Panc1 (cell line): Measurements from ENCODE around the gene CSNK1G1. TPM values are rescaled to one million over a fixed set of nuclear protein-coding genes. Genes with fewer than 3 reads are reported as not detected.

Experiments
- ATAC-seq: fragments of 200-7000 bp; cut with Tn5 transposase; 2 replicates; pipeline ENCODE4 v1.9.1; 2020; ENCODE audit warnings: mild to moderate bottlenecking, moderate library complexity
- BruUV-seq: library from RNA; stranded (reverse); fragments of 400-500 nt; replicated peaks from 2 replicates; lab custom pipeline; 2021; lab: Mats Ljungman, UMichigan
- CTCF ChIA-PET: fragments of 300-600 bp; sonication (Branson Sonifier 250); formaldehyde crosslinking; loops from one replicate; lab custom pipeline; 2022; ENCODE audit warnings: antibody characterized with exemption; lab: Charles Lee
- POLR2A ChIA-PET: fragments of 300-600 bp; sonication (Branson Sonifier 250); formaldehyde crosslinking; loops from one replicate; lab custom pipeline; 2022; ENCODE audit warnings: antibody characterized with exemption; lab: Charles Lee
- DNase-seq: peaks from one replicate; pipeline ENCODE4 v3.0.0-alpha.2; 2010; ENCODE audit warnings: low read depth, low spot score
- H3K27ac ChIP-seq: 2 replicates; pipeline ENCODE4 v1.5.1; 2011; ENCODE audit warnings: mild to moderate bottlenecking, low read length, inconsistent platforms
- H3K27me3 ChIP-seq: fragments of 200-500 bp; sonication (Bioruptor generic); 2 replicates; pipeline ENCODE4 v1.6.0; 2014; ENCODE audit warnings: low read length, inconsistent platforms; ENCODE audit not compliant: control insufficient read depth, insufficient read depth
- H3K36me3 ChIP-seq: fragments of 200-500 bp; sonication (Bioruptor generic); 2 replicates; pipeline ENCODE4 v1.5.1; 2014; ENCODE audit warnings: inconsistent platforms, mild to moderate bottlenecking, low read length, moderate library complexity; ENCODE audit not compliant: control insufficient read depth, insufficient read depth
- H3K4me1 ChIP-seq: 2 replicates; pipeline ENCODE4 v1.5.1; 2011; ENCODE audit warnings: inconsistent platforms, mild to moderate bottlenecking, low read length, moderate library complexity; ENCODE audit not compliant: control insufficient read depth, insufficient read depth
- H3K4me3 ChIP-seq, 2 experiments: 2 replicates each; pipeline ENCODE4 v1.5.1; 2011 to 2012; ENCODE audit warnings: low read depth in 2 of 2, low read length in 2 of 2, mild to moderate bottlenecking in 2 of 2, inconsistent platforms in 1 of 2, moderate library complexity in 1 of 2
- H3K9me3 ChIP-seq: fragments of 200-500 bp; sonication (Bioruptor generic); 2 replicates; pipeline ENCODE4 v1.5.1; 2014; ENCODE audit warnings: low read depth, mild to moderate bottlenecking, inconsistent platforms, low read length, moderate library complexity; ENCODE audit not compliant: control insufficient read depth, insufficient read depth
- CTCF ChIP-seq: fragments of 450-650 bp; IDR thresholded peaks from 2 replicates; pipeline ENCODE4 v1.5.1; 2017; ENCODE audit warnings: mild to moderate bottlenecking
- POLR2AphosphoS5 ChIP-seq: IDR thresholded peaks from 2 replicates; pipeline ENCODE4 v1.6.1; 2012; ENCODE audit warnings: mild to moderate bottlenecking, low read depth, low read length, moderate library complexity
- REST ChIP-seq, 2 experiments: IDR thresholded peaks; 2 replicates each; pipeline ENCODE4 v1.6.1; 2011 to 2012; ENCODE audit warnings: low read depth in 2 of 2, control low read depth in 1 of 2, low read length in 1 of 2, mild to moderate bottlenecking in 1 of 2, moderate library complexity in 1 of 2; ENCODE audit not compliant: insufficient read depth in 1 of 2
- SIN3A ChIP-seq: IDR thresholded peaks from 2 replicates; pipeline ENCODE4 v1.6.1; 2012; ENCODE audit warnings: low read depth, mild to moderate bottlenecking, low read length, moderate library complexity, borderline replicate concordance; ENCODE audit not compliant: insufficient read depth
- TCF7L2 ChIP-seq: IDR thresholded peaks from 2 replicates; pipeline ENCODE4 v1.6.1; 2011; ENCODE audit warnings: mild to moderate bottlenecking, low read depth, low read length, inconsistent platforms
- in situ Hi-C: cut with HindIII; loops from 2 replicates; pipeline ENCODE4 v1.10.0; 2016; ENCODE audit warnings: low sequenced_read_pairs, low pct_unique_long_range_greater_than_20kb
- intact Hi-C: fragments of 100-400 bp; cut with micrococcal nuclease; formaldehyde crosslinking; loops from one replicate; pipeline ENCODE4 v1.10.0; 2022; ENCODE audit not compliant: unreplicated experiment
- total RNA-seq: library from RNA; stranded (reverse); gene quantifications from one replicate; pipeline ENCODE4 v1.2.1, GENCODE V29; 2021; ENCODE audit not compliant: unreplicated experiment

CSNK1G1 gene
- total RNA-seq, 1 experiment from 2014 or later: 22.8 TPM

GRCh38 chr15:64216730-64217428 lies 139.1 kb downstream of the CSNK1G1 start:
- Histone ChIP-seq H3K4me1 (no peaks in the 10 kb centered on the region), H3K4me3 (no peak overlapping the region), H3K27me3 (no peaks in the 10 kb centered on the region), H3K27ac (no peak overlapping the region), H3K9me3 (no peaks in the 10 kb centered on the region), H3K36me3 (no peaks in the 10 kb centered on the region)
- BruUV-seq: no TSS peak
- POLR2A ChIA-PET: interaction anchor here (0.6 kb wide), 1 partner anchor 28 kb away, joined by 3 read pairs; no protein-coding TSS in a partner anchor
- in situ Hi-C loops: no loop called here
- intact Hi-C loops: no loop called here
- no peak for DNase-seq
- TF ChIP-seq REST (IDR thresholded peaks at IDR 0.05; ENCODE audit: insufficient read depth in 1 of 2, low read depth in 2 of 2, low read length in 1 of 2): no peak
- CTCF ChIA-PET: interaction anchor here (0.6 kb wide), 1 partner anchor 16 kb away, joined by 5 read pairs; no protein-coding TSS in a partner anchor
- peak; percentile 45; the same call in 1 of the 2 replicates for ATAC-seq

- CTCF ChIA-PET: no interaction called here
- TF ChIP-seq TCF7L2 (no peak), CTCF (no peak), REST (IDR thresholded peaks at IDR 0.05; ENCODE audit: insufficient read depth in 1 of 2, low read depth in 2 of 2, low read length in 1 of 2) (no peak), POLR2AphosphoS5 (no peak), SIN3A (no peak)
- POLR2A ChIA-PET: interaction anchor here (0.6 kb wide), 1 partner anchor 29 kb away, joined by 3 read pairs; no protein-coding TSS in a partner anchor
These were observed 139.8 kb downstream of the CSNK1G1 start for GRCh38 chr15:64216196-64216595.

More at GRCh38 chr15:64216196-64216595, 139.8 kb downstream of the CSNK1G1 start:
- Histone ChIP-seq H3K36me3 (no peaks in the 10 kb centered on the region), H3K27ac (no peak overlapping the region), H3K4me3 (no peak overlapping the region), H3K9me3 (no peaks in the 10 kb centered on the region), H3K27me3 (no peaks in the 10 kb centered on the region), H3K4me1 (no peaks in the 10 kb centered on the region)
- intact Hi-C loops: no loop called here
- in situ Hi-C loops: no loop called here
- DNase-seq: no peak
- ATAC-seq: no peak
- no TSS peak for BruUV-seq
